Neural cell (in vitro differentiated cells): ENCODE data around the gene ADGRF3. TPM values are rescaled to one million over a fixed set of nuclear protein-coding genes. Genes with fewer than 3 reads are reported as not detected.
"Not testable (repeated sequence)": the region's sequence is repeated elsewhere in the genome, so short reads cannot be mapped to it uniquely, and the experiment has no call there.

Experiments
- H2AFZ ChIP-seq: fragments of 200-600, 300-800 bp; sonication (generic), shearing (Covaris generic); 2 replicates; pipeline ENCODE4 v1.6.0; 2014; ENCODE audit warnings: low read depth, mild to moderate bottlenecking, antibody characterized with exemption, low read length, moderate library complexity
- H3F3A ChIP-seq: fragments of 200-600 bp; shearing (Covaris generic); 2 replicates; pipeline ENCODE4 v1.6.1; 2016; ENCODE audit warnings: mild to moderate bottlenecking, moderate library complexity, mixed read lengths, antibody characterized with exemption, low read length; ENCODE audit not compliant: insufficient read depth, poor library complexity, severe bottlenecking
- H3K27ac ChIP-seq: fragments of 200-600, 300-800 bp; sonication (generic), shearing (Covaris generic); 2 replicates; pipeline ENCODE4 v1.5.1; 2014; ENCODE audit warnings: mild to moderate bottlenecking, low read length, moderate library complexity
- H3K27me3 ChIP-seq: fragments of 300-800, 200-600 bp; sonication (generic), shearing (Covaris generic); 2 replicates; pipeline ENCODE4 v1.6.0; 2014; ENCODE audit warnings: mild to moderate bottlenecking, low read depth, low read length, moderate library complexity; ENCODE audit not compliant: insufficient read depth
- H3K36me3 ChIP-seq: fragments of 300-800, 200-600 bp; sonication (generic), shearing (Covaris generic); 2 replicates; pipeline ENCODE4 v1.5.1; 2014; ENCODE audit warnings: mild to moderate bottlenecking, antibody characterized with exemption, low read length, moderate library complexity; ENCODE audit not compliant: insufficient read depth
- H3K4me2 ChIP-seq: fragments of 300-800, 200-600 bp; sonication (generic), shearing (Covaris generic); 2 replicates; pipeline ENCODE4 v1.6.0; 2014; ENCODE audit warnings: mild to moderate bottlenecking, low read length
- H3K4me3 ChIP-seq: fragments of 300-800, 200-600 bp; sonication (generic), shearing (Covaris generic); 2 replicates; pipeline ENCODE4 v1.5.1; 2014; ENCODE audit warnings: mild to moderate bottlenecking, low read length, moderate library complexity
- H3K79me2 ChIP-seq: fragments of 200-600 bp; shearing (Covaris generic); replicated peaks from 2 replicates; pipeline ENCODE4 v1.6.0; 2014; ENCODE audit warnings: mild to moderate bottlenecking, low read length, moderate library complexity; ENCODE audit not compliant: insufficient read depth
- H3K9ac ChIP-seq: fragments of 300-800, 200-600 bp; sonication (generic), shearing (Covaris generic); 2 replicates; pipeline ENCODE4 v1.6.1; 2016; ENCODE audit warnings: mild to moderate bottlenecking, low read length, mixed read lengths
- H3K9me2 ChIP-seq: fragments of 200-600 bp; shearing (Covaris generic); 2 replicates; pipeline ENCODE4 v1.6.1; 2016; ENCODE audit warnings: mild to moderate bottlenecking, low read length, mixed read lengths; ENCODE audit not compliant: insufficient read depth
- H3K9me3 ChIP-seq: fragments of 200-600, 300-800 bp; sonication (generic), shearing (Covaris generic); 2 replicates; pipeline ENCODE4 v1.6.1; 2016; ENCODE audit warnings: mild to moderate bottlenecking, mixed run types, low read length, moderate library complexity, mixed read lengths
- H4K20me1 ChIP-seq: fragments of 200-600 bp; shearing (Covaris generic); 2 replicates; pipeline ENCODE4 v1.6.1; 2016; ENCODE audit warnings: mild to moderate bottlenecking, mixed run types; ENCODE audit not compliant: insufficient read depth
- CTCF ChIP-seq: fragments of 450-650 bp; IDR thresholded peaks from 2 replicates; pipeline ENCODE4 v1.5.1; 2014; ENCODE audit warnings: antibody characterized with exemption, mild to moderate bottlenecking, moderate library complexity; ENCODE audit not compliant: poor library complexity, severe bottlenecking
- EP300 ChIP-seq: fragments of 450-650 bp; conservative IDR thresholded peaks from 2 replicates; pipeline ENCODE4 v1.6.1; 2014; ENCODE audit warnings: antibody characterized with exemption, mild to moderate bottlenecking, moderate library complexity; ENCODE audit not compliant: poor library complexity, severe bottlenecking
- EZH2 ChIP-seq: fragments of 200-600, 300-800 bp; shearing (Covaris generic), sonication (generic); IDR thresholded peaks from 2 replicates; pipeline ENCODE4 v1.6.1; 2014; ENCODE audit warnings: antibody characterized with exemption, low read length, borderline replicate concordance, mild to moderate bottlenecking; ENCODE audit not compliant: insufficient read depth, poor library complexity, severe bottlenecking
- MXI1 ChIP-seq: fragments of 450-650 bp; conservative IDR thresholded peaks from 2 replicates; pipeline ENCODE4 v1.6.1; 2014; ENCODE audit warnings: antibody characterized with exemption, mild to moderate bottlenecking; ENCODE audit not compliant: poor library complexity, severe bottlenecking
- POLR2AphosphoS5 ChIP-seq: IDR thresholded peaks from 2 replicates; pipeline ENCODE4 v1.6.1; 2012
- RAD21 ChIP-seq: fragments of 450-650 bp; conservative IDR thresholded peaks from 2 replicates; pipeline ENCODE4 v1.6.1; 2014; ENCODE audit warnings: antibody characterized with exemption, mild to moderate bottlenecking, moderate library complexity
- REST ChIP-seq: IDR thresholded peaks from 2 replicates; pipeline ENCODE4 v1.6.1; 2012; ENCODE audit warnings: borderline replicate concordance
- SMC3 ChIP-seq: fragments of 450-650 bp; conservative IDR thresholded peaks from 2 replicates; pipeline ENCODE4 v1.6.1; 2014; ENCODE audit warnings: antibody characterized with exemption, mild to moderate bottlenecking, moderate library complexity; ENCODE audit not compliant: poor library complexity
- TAF1 ChIP-seq: IDR thresholded peaks from 2 replicates; pipeline ENCODE4 v1.6.1; 2012; ENCODE audit warnings: low read depth
- polyA plus RNA-seq: library from polyadenylated mRNA; depleted of rRNA; stranded (reverse); fragments of >200 nt; gene quantifications from 2 replicates; pipeline ENCODE4 v1.2.3, GENCODE V29; 2014

ADGRF3 gene
- polyA plus RNA-seq, 1 donor from 2014 or later, result 0.42 TPM

- H4K20me1 ChIP-seq, result no peaks in the 10 kb centered on the region
- no peak overlapping the region for H3K4me3 ChIP-seq
- no peak overlapping the region for H2AFZ ChIP-seq
- H3K9me2 ChIP-seq, result no peaks in the 10 kb centered on the region
- H3K79me2 ChIP-seq, result no peaks in the 10 kb centered on the region
- H3K9me3 ChIP-seq, result no peaks in the 10 kb centered on the region
- H3K9ac ChIP-seq, result no peak overlapping the region
- no peak overlapping the region for H3K4me2 ChIP-seq
- TF ChIP-seq CTCF, result no peak
- TF ChIP-seq MXI1, result no peak
- TF ChIP-seq TAF1, result no peak
- no peak for TF ChIP-seq RAD21
- no peak for TF ChIP-seq SMC3
- no peak for TF ChIP-seq EP300
- TF ChIP-seq EZH2, result no peak
- no peak for TF ChIP-seq REST
- no peak for TF ChIP-seq POLR2AphosphoS5
- H3K27me3 ChIP-seq, result no peaks in the 10 kb centered on the region
- H3K27ac ChIP-seq, result no peak overlapping the region
- H3F3A ChIP-seq, result no peaks in the 10 kb centered on the region
- H3K36me3 ChIP-seq, result no peaks in the 10 kb centered on the region
Measured at GRCh38 chr2:26268213-26268612, 78.4 kb downstream of the ADGRF3 start.

DNA sequence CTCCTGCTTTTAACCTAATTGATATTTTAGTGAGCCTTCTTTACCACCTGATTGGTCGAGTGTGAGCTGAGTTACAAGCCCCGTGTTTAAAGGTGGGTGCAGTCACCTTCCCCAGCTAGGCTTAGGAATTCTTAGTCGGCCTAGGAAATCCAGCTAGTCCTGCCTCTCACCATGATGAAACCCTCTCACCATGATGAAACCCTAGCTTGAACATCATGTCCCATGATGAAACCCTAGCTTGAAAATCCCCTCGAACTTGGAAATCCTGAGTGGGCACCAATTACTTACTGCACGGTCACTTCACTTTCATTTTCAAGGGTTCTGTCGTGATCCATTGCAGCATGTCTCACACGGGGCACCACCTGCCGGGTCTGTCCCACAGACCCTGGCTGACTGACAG, 87.8 kb downstream of the ADGRF3 start:
- H3K27ac ChIP-seq, H2AFZ ChIP-seq, H3K79me2 ChIP-seq, H3K27me3 ChIP-seq, H3K9me2 ChIP-seq, H3K9me3 ChIP-seq, H3K36me3 ChIP-seq, H3K4me3 ChIP-seq, H3F3A ChIP-seq, H3K9ac ChIP-seq, H4K20me1 ChIP-seq, H3K4me2 ChIP-seq: not testable (repeated sequence)

Other genes with a start within 250 kb of the ADGRF3 start
- gene GAREM2, start 173.7 kb downstream of the ADGRF3 start, polyA plus RNA-seq, result 3.2 and 3.9 TPM in 2 replicates
- 34.3 and 40.0 TPM in 2 replicates for gene HADHA, start 102.2 kb downstream of the ADGRF3 start, polyA plus RNA-seq
- 30.1 and 30.5 TPM in 2 replicates for gene HADHB, start 101.8 kb downstream of the ADGRF3 start, polyA plus RNA-seq
- 22.4 and 25.2 TPM in 2 replicates for gene SELENOI, start 646 bp downstream of the ADGRF3 start, polyA plus RNA-seq
- gene DRC1, start 55.1 kb upstream of the ADGRF3 start, polyA plus RNA-seq, result 0.16 TPM in 1 of 2 replicates, not detected in the other
- gene OTOF, start 131.3 kb upstream of the ADGRF3 start, polyA plus RNA-seq, result not detected in 2 replicates